ENCODE measurements around the gene UQCC5.

GRCh38 chr3:52509753-52510328, 26.6 kb upstream of the UQCC5 start:
- TF ChIP-seq EP300 (IDR thresholded peaks at IDR 0.05) (no peak), POLR2A (IDR thresholded peaks at IDR 0.05) (no peak)
